Activated T-cell treated with anti-CD3 and anti-CD28 coated beads for 24 hours (primary cell): ENCODE measurements around the gene MYBL2.
"Not testable (repeated sequence)": the region's sequence is repeated elsewhere in the genome, so short reads cannot be mapped to it uniquely, and the experiment has no call there.

ENCODE experiments used
- DNase-seq: peaks from one replicate; pipeline ENCODE4 v3.0.0-alpha.2; 2020; ENCODE audit warnings: low read depth

The MYBL2 gene

GRCh38 chr20:43751167-43752050, 84.5 kb downstream of the MYBL2 start:
- peak; percentile 57 for DNase-seq

DNA sequence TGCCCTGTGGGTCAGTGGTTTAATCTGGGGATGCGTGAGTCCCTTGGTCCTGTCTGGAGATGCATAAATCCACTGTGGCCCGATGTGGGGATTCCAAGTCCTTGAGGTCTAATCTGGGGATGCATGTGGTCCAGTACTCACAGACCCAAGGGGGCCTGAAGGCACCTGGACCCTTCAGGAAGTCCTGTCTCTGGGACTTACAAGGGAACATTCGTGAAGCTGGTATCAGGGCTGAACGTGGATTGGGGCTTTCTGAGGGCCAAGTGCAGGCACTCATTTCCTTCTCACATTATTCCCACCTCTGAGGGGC, 85.1 kb downstream of the MYBL2 start:
- DNase-seq, result no peak

DNA sequence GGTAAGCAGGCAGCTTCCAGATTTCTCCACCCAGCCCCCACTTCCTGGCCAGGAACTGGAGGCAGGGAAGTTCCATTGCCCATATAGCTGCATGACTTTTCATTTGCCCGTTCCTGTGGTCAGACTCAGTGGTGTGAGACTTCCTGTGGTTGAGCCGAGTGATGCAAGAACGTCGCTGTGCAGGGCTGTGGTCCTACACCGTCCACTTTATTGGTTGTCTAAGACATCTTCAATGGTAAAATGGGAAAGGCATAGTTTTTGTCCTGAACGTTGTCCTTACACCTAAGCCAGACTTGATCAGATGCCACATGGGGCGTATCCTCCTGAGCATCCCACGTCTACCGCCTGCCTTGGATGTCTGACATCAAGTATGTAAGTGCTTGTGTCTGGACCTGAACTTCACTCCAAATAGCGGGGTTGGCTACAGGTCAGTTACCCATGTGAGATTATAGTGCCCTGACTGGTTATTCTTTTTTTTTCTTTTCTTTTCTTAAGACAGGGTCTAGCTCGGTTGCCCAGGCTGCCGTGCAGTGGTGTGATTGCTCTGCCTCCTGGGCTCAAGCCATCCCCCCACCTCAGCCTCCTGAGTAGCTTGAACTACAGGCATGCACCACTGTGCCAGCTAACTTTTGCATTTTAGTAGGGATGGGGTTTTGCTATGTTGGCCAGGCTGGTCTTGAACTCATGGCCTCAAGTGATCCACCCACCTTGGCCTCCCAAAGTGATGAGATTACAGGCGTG, 85.8 kb downstream of the MYBL2 start:
- no peak for DNase-seq

DNA sequence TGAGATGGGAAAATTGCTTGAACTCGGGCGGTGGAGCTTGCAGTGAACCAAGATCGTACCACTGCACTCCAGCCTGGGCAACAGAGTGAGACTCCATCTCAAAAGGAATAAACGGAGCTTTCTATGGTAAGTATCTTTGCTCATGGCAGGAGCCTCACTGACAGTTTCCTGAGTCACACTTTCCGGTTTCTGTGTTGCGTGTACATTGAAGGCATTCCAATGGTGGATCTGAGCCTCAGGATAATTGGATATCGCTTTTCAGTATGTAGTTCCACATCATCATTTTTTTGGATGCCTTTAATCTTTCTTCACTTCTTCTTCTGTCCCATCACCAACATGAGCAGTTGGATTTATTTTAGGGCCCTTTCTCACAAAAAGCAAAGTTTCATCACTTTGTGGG, 88.5 kb downstream of the MYBL2 start:
- DNase-seq, result no peak

- no peak for DNase-seq
These were observed 88.9 kb downstream of the MYBL2 start for GRCh38 chr20:43755851-43756250.

GRCh38 chr20:43757888-43758287, 91.0 kb downstream of the MYBL2 start:
- not testable (repeated sequence) for DNase-seq

DNA sequence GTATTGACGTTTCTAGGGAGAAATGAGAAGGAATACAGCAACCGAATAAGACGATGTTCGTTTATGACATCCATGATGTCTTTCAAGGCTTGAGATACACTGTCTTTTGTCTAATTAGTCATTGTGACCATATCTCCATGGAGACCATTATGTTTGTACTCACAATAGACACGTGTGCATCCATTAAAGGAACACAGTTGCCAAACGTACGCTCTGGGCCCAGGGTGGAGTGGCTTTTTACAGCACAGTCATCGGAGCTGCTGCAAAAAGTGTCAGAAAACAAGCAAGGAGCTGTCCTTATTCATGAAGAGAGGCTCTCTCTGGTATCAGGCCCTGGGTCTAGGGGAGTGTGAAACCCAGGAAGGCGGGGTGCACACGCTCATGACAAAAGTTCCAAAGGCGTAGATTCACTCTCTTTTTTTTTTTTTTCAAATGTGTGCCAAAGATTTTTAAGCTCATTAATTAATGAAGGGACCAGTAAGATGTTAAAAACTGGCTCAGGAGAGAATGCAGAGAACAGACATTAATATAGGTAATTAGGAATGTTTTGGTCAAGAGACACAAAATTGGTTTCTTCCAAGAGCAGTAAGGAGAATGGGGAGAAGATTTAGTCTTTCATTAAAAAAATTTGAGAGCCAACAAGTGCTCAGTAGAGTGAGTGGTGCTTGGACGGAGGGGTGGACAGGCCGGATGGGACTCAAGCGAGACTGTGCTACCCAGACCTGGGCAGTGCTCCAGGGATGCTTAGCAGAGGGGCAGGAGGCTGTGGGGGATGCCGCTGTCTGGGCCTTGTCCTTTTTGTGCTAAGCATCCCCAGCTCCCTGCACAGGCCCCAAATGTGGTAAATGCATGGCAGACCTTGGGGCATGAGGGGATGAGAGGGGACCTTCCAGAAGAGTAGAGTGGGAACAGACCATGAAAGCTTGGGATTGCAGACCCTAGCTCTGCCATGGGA, 94.7 kb downstream of the MYBL2 start:
- DNase-seq, result no peak

- DNase-seq, result no peak
These were observed 96.0 kb downstream of the MYBL2 start for GRCh38 chr20:43762911-43763310.

GRCh38 chr20:43765916-43766315, 99.0 kb downstream of the MYBL2 start:
- DNase-seq, result no peak
